ENCODE measurements around the gene KRTAP10-11.

DNA sequence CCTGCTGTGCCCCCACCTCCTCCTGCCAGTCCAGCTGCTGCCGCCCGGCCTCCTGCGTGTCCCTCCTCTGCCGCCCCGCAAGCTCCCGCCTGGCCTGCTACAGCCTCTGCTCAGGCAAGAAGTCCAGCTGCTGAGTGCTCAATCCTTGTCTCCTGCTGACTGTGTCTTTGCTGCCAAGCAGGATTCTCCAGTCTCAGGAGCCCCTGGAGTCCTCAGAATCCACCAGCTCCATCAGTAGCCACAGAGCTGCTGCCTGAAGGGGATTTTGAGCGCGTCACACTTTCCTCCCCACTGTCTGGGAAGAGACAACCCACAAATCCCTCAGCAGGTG is 973 bp downstream of the KRTAP10-11 start:
- TF ChIP-seq, protein P1, sequence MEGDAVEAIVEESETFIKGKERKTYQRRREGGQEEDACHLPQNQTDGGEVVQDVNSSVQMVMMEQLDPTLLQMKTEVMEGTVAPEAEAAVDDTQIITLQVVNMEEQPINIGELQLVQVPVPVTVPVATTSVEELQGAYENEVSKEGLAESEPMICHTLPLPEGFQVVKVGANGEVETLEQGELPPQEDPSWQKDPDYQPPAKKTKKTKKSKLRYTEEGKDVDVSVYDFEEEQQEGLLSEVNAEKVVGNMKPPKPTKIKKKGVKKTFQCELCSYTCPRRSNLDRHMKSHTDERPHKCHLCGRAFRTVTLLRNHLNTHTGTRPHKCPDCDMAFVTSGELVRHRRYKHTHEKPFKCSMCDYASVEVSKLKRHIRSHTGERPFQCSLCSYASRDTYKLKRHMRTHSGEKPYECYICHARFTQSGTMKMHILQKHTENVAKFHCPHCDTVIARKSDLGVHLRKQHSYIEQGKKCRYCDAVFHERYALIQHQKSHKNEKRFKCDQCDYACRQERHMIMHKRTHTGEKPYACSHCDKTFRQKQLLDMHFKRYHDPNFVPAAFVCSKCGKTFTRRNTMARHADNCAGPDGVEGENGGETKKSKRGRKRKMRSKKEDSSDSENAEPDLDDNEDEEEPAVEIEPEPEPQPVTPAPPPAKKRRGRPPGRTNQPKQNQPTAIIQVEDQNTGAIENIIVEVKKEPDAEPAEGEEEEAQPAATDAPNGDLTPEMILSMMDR (IDR thresholded peaks at IDR 0.05; ENCODE audit: poor library complexity) = no peak
- no peak for TF ChIP-seq EZH2 (IDR thresholded peaks at IDR 0.05; ENCODE audit: borderline replicate concordance)
- TF ChIP-seq EZH2phosphoT487 (IDR thresholded peaks at IDR 0.05; ENCODE audit: low read depth, severe bottlenecking, unreplicated experiment) = no peak
